Activated naive CD4-positive, alpha-beta T cell treated with anti-CD3 and anti-CD28 coated beads, Interleukin-2, amount 50 U/mL, for 16 hours (primary cell): Measurements from ENCODE around the gene ACTR2.
"Not testable (repeated sequence)": the region's sequence is repeated elsewhere in the genome, so short reads cannot be mapped to it uniquely, and the experiment has no call there.

Experiments
- DNase-seq: peaks from one replicate; pipeline ENCODE4 v3.0.0-alpha.2; 2020

ACTR2 gene

DNA sequence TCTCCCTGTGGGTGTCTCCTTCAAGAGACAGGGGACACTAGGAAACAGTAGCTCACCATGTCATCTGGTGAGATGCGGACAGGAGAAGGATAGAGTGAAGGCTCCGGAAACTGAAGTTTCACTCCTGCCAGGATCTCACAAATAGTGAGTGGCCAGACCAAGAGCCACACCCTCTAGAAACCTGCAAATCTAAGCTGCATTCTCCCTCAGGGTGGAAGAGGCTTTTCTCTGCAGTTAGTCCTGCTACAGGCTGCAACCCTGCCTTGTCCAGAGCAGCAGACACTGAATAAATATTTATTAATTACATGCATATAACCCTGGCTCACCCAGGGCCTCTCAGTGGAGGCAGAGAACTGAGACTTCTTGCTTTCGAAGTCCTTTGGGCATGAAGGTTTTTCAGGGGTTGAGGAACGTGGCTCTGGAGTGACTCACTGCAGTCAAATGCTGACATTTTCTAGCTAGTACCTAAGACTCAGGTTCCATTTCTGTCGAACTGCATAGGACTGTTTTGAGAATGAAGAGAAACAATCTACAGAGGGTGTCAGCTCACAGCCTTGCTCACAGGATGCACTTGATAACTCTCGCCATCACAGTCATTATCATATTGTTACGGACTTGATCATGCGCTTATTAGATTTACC, 87.3 kb downstream of the ACTR2 start:
- DNase-seq: no peak

DNA sequence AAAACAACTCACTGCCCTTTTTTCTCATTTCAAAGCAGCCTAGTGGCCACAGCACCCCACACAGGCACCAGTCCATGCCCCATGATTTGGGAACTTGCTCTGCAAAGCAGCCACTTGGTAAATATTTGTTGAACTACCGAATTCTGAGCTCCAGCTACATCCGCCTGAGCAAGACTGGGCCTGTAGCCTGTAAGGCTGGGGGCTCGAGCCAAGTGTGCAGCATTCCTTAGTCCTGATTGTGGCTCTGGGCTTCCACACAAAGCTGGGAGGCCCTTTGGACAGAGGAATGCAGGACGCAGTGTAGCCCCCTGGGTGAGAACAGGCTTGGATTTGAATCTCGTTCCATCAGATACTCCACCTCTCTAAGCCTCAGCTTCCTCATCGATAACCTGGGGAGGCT, 88.4 kb downstream of the ACTR2 start:
- DNase-seq: no peak

DNA sequence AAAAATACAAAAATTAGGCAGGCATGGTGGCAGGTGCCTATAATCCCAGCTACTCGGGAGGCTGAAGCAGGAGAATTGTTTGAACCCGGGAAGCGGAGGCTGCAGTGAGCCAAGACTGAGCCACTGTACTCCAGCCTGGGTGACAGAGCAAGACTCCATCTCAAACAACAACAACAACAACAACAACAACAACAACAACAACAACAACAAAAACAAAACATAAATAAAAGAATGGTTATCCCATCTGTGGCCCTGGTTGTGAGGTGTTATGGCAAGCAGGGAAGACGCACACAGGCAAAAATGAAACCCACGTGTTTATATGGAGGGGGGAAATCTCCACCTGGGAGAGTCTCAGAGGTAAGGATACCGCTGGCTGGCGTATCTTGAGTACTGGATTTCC, 89.7 kb downstream of the ACTR2 start:
- DNase-seq: not testable (repeated sequence)

DNA sequence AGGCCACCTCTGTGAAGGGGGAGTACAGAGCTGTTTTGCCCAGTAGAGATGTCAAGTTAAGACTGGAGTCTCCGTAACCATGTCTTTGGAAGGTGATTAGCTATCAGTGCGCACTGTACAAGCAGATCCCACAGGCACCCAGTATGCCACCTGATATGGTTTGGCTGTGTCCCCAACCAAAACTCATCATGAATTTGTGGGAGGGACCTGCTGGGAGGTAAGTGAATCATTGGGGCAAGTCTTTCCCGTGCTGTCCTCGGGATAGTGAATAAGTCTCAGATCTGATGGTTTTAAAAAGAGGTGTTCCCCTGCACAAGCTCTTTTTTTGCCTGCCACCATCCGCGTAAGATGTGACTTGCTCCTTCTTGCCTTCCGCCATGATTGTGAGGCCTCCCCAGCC, 90.2 kb downstream of the ACTR2 start:
- DNase-seq: no peak

DNA sequence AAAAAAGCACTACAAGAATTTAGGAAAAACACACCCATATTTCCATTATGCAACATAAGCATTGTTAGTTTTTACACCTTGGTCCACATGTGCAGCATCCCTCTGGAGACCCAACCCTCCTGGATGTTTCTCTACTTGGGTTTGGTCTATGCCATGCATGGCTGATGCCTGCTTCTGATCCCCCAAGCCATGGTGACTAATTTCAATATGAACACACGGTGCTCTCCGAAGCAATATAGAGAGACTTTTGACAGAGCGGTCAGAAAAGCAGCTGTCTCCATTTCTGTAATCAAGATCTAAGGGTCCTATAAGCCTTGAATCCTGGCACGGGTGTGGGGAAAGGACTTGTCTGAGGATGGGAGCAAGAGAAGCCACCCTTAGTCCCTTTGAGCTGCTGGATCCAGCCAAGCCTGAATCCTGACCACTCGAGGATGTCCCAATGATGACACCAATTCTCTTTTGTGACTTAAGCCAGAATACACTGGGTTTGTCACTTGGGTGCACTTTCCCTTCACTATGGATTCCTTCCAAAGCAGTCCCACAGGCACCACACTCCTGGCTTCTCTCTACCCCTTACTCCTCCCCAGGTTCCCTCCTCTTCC, 91.5 kb downstream of the ACTR2 start:
- no peak for DNase-seq

DNA sequence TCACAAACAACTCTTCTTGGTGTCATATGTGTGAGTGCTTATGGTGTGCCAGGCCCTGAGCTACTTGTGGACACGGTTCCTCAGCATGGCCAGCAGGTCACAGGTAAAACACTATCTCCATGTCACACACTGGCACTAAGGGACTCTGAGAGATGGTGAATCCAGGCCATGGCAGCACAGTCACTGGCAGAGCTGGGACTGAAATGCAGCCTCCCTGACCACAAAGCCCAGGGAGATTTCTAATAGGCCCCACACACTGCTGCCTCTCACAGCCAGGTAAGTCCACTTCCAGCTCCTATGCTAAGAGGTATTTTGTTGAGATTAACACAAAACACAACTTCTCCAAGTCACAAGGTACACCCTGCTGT, 92.0 kb downstream of the ACTR2 start:
- no peak for DNase-seq

DNA sequence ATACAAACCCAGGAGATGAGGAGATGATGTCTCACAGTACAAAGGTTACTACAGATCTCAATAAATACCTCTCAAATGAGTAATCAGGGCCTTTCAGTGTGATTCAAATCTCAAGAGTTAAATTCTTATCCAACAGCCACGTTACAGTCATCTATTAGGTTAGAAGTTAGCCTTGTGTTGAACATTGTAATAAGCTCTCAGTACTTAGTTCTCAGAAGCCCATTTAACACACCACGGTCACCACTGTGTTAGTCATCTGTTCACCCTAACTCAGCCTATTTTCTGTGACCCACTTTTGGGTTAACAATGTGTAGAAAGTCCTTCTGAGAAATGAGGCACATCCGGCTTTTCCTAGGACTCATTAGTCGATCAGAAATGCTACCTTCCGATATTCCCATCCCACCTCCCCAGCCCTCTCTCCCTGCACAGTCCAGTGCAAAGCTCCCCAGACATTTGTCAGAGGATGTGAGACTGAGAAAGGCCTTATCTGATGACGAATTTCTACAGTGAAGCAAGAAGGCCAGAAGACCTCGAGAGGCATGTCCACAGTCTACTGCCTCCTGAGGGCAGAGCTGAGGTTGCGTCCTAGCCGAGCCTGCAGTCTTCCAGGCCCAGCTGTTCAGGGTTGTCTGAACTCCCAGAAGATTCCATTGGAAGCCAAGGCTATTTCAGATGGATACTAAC, 92.6 kb downstream of the ACTR2 start:
- no peak for DNase-seq
